Measurements from ENCODE around the gene JDP2.
A peak's percentile ranks its signal among the peaks of the same experiment; 100 is the strongest.

The JDP2 gene

GRCh38 chr14:75429562-75429961, 1.7 kb downstream of the JDP2 start:
- TF ChIP-seq CTCF (conservative IDR thresholded peaks at IDR 0.05; ENCODE audit: control insufficient read depth, insufficient read depth, low read depth, low read length), result no peak
- no peak for DNase-seq (ENCODE audit: low read depth)
- peak overlapping the region; percentile 70 for H3K4me3 ChIP-seq (ENCODE audit: control insufficient read depth, low read depth, low read length)

- peak overlapping the region; percentile 70 for H3K4me3 ChIP-seq (ENCODE audit: control insufficient read depth, low read depth, low read length)
- peak; percentile 59 for DNase-seq (ENCODE audit: low read depth)
Observed at GRCh38 chr14:75430116-75430515, 2.3 kb downstream of the JDP2 start.

GRCh38 chr14:75430526-75430925, 2.7 kb downstream of the JDP2 start:
- peak; percentile 8 for TF ChIP-seq CTCF (conservative IDR thresholded peaks at IDR 0.05; ENCODE audit: control insufficient read depth, insufficient read depth, low read depth, low read length)
- peak; percentile 77 for DNase-seq (ENCODE audit: low read depth)
- peak overlapping the region; percentile 70 for H3K4me3 ChIP-seq (ENCODE audit: control insufficient read depth, low read depth, low read length)

More at GRCh38 chr14:75430116-75430515, 2.3 kb downstream of the JDP2 start:
- no peak for TF ChIP-seq CTCF (conservative IDR thresholded peaks at IDR 0.05; ENCODE audit: control insufficient read depth, insufficient read depth, low read depth, low read length)

- no peak for TF ChIP-seq CTCF (conservative IDR thresholded peaks at IDR 0.05; ENCODE audit: control insufficient read depth, insufficient read depth, low read depth, low read length)
- no peak for DNase-seq (ENCODE audit: low read depth)
- H3K4me3 ChIP-seq (ENCODE audit: control insufficient read depth, low read depth, low read length), result peak overlapping the region; percentile 4
Observed at GRCh38 chr14:75430976-75431375, 3.2 kb downstream of the JDP2 start.

DNA sequence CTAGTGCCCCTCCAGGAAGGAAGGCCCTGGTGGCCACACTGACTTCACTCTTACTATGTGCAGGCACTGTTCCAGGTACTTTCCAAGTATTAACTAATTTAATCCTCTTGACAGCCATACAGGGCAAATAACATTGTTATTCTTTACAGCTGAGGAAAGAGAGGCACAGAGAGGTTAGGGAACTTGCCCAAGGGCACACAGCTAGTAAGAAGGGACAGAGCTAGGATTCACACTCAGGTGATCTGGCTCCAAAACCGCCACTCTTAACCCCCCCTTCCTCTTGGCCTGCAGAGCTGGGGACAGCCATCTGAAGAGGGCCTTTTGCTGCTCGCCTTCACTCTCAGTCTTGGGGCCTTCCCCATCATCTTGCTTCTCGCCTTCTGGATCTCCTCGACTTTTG, 4.0 kb downstream of the JDP2 start:
- no peak for TF ChIP-seq CTCF (conservative IDR thresholded peaks at IDR 0.05; ENCODE audit: control insufficient read depth, insufficient read depth, low read depth, low read length)
- no peak overlapping the region for H3K4me3 ChIP-seq (ENCODE audit: control insufficient read depth, low read depth, low read length)
- no peak for DNase-seq (ENCODE audit: low read depth)

GRCh38 chr14:75432411-75432810, 4.6 kb downstream of the JDP2 start:
- no peak for DNase-seq (ENCODE audit: low read depth)
- H3K4me3 ChIP-seq (ENCODE audit: control insufficient read depth, low read depth, low read length), result no peak overlapping the region
- TF ChIP-seq CTCF (conservative IDR thresholded peaks at IDR 0.05; ENCODE audit: control insufficient read depth, insufficient read depth, low read depth, low read length), result no peak

GRCh38 chr14:75433631-75434071, 5.8 kb downstream of the JDP2 start:
- no peak overlapping the region for H3K4me3 ChIP-seq (ENCODE audit: control insufficient read depth, low read depth, low read length)
- TF ChIP-seq CTCF (conservative IDR thresholded peaks at IDR 0.05; ENCODE audit: control insufficient read depth, insufficient read depth, low read depth, low read length), result no peak
- DNase-seq (ENCODE audit: low read depth), result peak; percentile 84

All from fibroblast of mammary gland (primary cell).